Dendritic cell treated with granulocyte-macrophage colony-stimulating factor and Interleukin-4, amounts not matched to agents 40 ng/mL and 50 ng/mL, for 4 days (primary cell): Measurements from ENCODE around the gene RUSC2.
"Not testable (repeated sequence)": the region's sequence is repeated elsewhere in the genome, so short reads cannot be mapped to it uniquely, and the experiment has no call there.

Source experiments
- H3K27ac Mint-ChIP-seq: one replicate; pipeline ENCODE4 v1.8.0; 2022; ENCODE audit warnings: mild to moderate bottlenecking, mixed read lengths
- H3K27me3 Mint-ChIP-seq: one replicate; pipeline ENCODE4 v1.8.0; 2022; ENCODE audit warnings: mild to moderate bottlenecking, mixed read lengths
- H3K36me3 Mint-ChIP-seq: one replicate; pipeline ENCODE4 v1.8.0; 2022; ENCODE audit warnings: low read depth, mixed read lengths
- H3K4me1 Mint-ChIP-seq: one replicate; pipeline ENCODE4 v1.8.0; 2022; ENCODE audit warnings: low read depth, mixed read lengths
- H3K4me3 Mint-ChIP-seq: one replicate; pipeline ENCODE4 v1.8.0; 2022; ENCODE audit warnings: mild to moderate bottlenecking, moderate library complexity, mixed read lengths
- H3K9me3 Mint-ChIP-seq: one replicate; pipeline ENCODE4 v1.8.0; 2022; ENCODE audit warnings: mixed read lengths
- intact Hi-C: fragments of 100-400 bp; cut with micrococcal nuclease; formaldehyde crosslinking; loops from one replicate; pipeline ENCODE4 v1.15.0; 2022

The RUSC2 gene, protein sequence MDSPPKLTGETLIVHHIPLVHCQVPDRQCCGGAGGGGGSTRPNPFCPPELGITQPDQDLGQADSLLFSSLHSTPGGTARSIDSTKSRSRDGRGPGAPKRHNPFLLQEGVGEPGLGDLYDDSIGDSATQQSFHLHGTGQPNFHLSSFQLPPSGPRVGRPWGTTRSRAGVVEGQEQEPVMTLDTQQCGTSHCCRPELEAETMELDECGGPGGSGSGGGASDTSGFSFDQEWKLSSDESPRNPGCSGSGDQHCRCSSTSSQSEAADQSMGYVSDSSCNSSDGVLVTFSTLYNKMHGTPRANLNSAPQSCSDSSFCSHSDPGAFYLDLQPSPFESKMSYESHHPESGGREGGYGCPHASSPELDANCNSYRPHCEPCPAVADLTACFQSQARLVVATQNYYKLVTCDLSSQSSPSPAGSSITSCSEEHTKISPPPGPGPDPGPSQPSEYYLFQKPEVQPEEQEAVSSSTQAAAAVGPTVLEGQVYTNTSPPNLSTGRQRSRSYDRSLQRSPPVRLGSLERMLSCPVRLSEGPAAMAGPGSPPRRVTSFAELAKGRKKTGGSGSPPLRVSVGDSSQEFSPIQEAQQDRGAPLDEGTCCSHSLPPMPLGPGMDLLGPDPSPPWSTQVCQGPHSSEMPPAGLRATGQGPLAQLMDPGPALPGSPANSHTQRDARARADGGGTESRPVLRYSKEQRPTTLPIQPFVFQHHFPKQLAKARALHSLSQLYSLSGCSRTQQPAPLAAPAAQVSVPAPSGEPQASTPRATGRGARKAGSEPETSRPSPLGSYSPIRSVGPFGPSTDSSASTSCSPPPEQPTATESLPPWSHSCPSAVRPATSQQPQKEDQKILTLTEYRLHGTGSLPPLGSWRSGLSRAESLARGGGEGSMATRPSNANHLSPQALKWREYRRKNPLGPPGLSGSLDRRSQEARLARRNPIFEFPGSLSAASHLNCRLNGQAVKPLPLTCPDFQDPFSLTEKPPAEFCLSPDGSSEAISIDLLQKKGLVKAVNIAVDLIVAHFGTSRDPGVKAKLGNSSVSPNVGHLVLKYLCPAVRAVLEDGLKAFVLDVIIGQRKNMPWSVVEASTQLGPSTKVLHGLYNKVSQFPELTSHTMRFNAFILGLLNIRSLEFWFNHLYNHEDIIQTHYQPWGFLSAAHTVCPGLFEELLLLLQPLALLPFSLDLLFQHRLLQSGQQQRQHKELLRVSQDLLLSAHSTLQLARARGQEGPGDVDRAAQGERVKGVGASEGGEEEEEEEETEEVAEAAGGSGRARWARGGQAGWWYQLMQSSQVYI (N-terminal part only)

GRCh38 chr9:35489313-35490154 is at the start of gene RUSC2:
Gene RUSC2, plus strand, starts transcription at chr9:35490111. Its CDS starts 56,411 bp downstream, at chr9:35546522.
- H3K27ac Mint-ChIP-seq: peak within 1 kb of the TSS; percentile 87
- peaks cover 46% of the 10 kb centered on the region for H3K4me1 Mint-ChIP-seq
- H3K27me3 Mint-ChIP-seq: no peaks in the 10 kb centered on the region
- peaks cover 12% of the 10 kb centered on the region for H3K36me3 Mint-ChIP-seq
- no peaks in the 10 kb centered on the region for H3K9me3 Mint-ChIP-seq
- peak within 1 kb of the TSS; percentile 90 for H3K4me3 Mint-ChIP-seq
- intact Hi-C loops: loop anchor here (2.0 kb wide), 1 partner anchor 65 kb away; no protein-coding TSS in a partner anchor

GRCh38 chr9:35446012-35446411 is 43.9 kb upstream of the RUSC2 start:
- Mint-ChIP-seq H3K27ac (no peak overlapping the region), H3K4me3 (no peak overlapping the region), H3K27me3 (peaks cover 11% of the 10 kb centered on the region), H3K9me3 (no peaks in the 10 kb centered on the region), H3K36me3 (no peaks in the 10 kb centered on the region), H3K4me1 (no peaks in the 10 kb centered on the region)
- intact Hi-C loops: no loop called here

DNA sequence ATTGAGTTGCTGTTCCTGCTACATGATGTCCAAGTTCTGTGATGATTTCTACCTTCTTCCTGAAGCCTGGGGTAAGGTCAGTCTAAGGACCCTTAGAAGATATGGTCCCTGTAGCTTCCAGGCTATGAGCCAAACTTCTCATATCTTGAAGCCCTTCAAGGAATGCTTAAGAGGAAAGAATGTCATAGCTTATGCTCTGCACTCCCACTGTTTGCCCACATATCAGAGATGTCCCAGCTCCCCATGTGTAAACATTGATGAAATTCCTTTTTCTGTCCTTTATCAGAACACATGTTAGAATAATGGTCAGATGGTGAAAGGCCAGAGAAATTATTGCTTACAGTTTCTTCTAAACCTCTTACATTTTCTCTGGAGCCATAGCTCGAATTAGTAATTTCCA is 41.4 kb upstream of the RUSC2 start:
- H3K4me1 Mint-ChIP-seq: no peaks in the 10 kb centered on the region
- no peak overlapping the region for H3K4me3 Mint-ChIP-seq
- no peaks in the 10 kb centered on the region for H3K9me3 Mint-ChIP-seq
- peaks cover 17% of the 10 kb centered on the region for H3K27me3 Mint-ChIP-seq
- H3K36me3 Mint-ChIP-seq: no peaks in the 10 kb centered on the region
- no peak overlapping the region for H3K27ac Mint-ChIP-seq
- intact Hi-C loops: no loop called here

DNA sequence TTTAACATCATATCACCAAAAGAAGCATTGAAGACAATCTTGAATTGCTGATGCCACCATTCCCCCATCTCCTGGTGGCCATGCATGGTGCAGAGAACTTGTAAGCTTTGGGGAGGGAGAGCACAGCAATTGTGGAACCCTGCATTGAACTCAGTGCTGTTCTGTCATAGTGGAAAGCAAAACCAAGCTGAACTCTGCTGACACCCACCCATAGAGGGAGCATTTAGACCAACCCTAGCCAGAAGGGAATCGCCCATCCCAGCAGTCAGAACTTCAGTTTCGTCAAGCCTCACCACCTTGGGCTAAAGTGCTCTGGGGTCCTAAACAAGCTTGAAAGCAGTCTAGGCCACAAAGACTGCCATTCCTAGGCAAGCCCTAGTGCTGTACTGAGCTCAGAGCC is 37.4 kb upstream of the RUSC2 start:
- intact Hi-C loops: no loop called here
- no peaks in the 10 kb centered on the region for H3K4me1 Mint-ChIP-seq

DNA sequence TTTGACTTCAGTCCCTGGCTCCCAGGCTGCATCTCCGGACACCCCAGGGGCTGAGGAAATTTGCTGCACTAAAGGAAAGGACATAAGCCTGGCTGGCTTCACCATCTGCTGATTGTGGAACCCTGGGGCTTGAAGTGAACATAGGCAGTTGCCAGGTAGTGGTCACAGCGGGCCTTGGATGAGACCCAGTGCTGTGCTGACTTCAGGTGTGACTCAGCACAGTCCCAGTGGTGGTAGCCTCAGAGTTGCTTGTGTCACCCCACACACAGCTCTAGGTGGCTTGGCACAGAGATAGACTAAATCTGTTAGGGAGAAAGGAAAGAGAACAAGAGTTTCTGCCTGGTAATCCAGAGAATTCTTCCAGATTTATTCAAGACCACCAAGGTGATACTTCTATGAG is 36.1 kb upstream of the RUSC2 start:
- H3K4me3 Mint-ChIP-seq: no peak overlapping the region
- H3K27me3 Mint-ChIP-seq: peaks cover 12% of the 10 kb centered on the region
- H3K9me3 Mint-ChIP-seq: peaks cover 12% of the 10 kb centered on the region

More for the DNA sequence above, 37.4 kb upstream of the RUSC2 start:
- Mint-ChIP-seq H3K9me3 (peaks cover 12% of the 10 kb centered on the region), H3K4me3 (no peak overlapping the region), H3K36me3 (no peaks in the 10 kb centered on the region), H3K27me3 (peaks cover 14% of the 10 kb centered on the region), H3K27ac (no peak overlapping the region)

DNA sequence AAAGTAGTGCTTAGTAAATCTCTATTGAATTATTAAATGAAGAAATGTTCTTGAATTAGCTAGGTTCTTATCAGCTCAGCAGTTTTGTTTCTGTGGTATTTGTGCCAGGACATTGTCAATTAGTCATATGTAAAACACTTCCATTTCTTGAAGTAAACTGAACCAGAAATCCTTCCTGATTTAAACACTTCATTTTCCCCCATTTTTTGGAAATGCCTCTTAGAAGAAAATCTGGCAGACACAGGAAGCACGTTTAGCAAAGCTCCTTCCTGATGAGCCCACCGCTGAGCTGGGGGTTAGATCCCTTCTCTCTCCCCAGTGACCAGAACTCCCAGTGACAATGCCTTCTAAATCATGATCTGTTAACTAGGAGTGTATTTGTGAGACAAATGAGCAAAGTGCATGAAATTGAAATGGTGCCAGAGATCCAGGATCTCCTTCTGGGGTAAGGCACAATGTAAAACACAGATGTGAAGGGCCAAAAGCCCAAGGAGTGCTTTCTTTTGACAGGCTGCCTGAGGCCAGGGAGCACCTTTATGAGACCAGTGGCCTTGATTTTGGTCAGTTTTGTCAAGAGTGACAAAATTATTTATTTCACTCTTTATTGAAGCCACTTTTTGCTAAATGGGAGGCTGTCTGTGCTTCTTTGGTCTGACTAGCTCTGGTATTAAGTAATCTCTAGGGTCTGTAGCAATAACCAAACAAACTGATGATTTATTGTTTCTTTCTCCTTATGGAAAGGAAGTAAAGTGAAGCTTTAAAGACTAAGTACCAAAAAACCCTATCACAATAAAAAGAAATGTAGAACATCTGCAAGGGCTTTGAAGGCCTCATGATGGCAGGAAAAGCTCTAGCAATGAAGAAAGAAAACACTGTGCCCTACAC is 25.5 kb upstream of the RUSC2 start:
- H3K27ac Mint-ChIP-seq: no peak overlapping the region
- peaks cover 10% of the 10 kb centered on the region for H3K4me1 Mint-ChIP-seq
- intact Hi-C loops: no loop called here
- no peaks in the 10 kb centered on the region for H3K36me3 Mint-ChIP-seq
- peaks cover 25% of the 10 kb centered on the region for H3K9me3 Mint-ChIP-seq
- H3K27me3 Mint-ChIP-seq: peaks cover 6% of the 10 kb centered on the region
- no peak overlapping the region for H3K4me3 Mint-ChIP-seq

More for the DNA sequence above, 36.1 kb upstream of the RUSC2 start:
- Mint-ChIP-seq H3K27ac (no peak overlapping the region), H3K4me1 (no peaks in the 10 kb centered on the region), H3K36me3 (no peaks in the 10 kb centered on the region)
- intact Hi-C loops: no loop called here

- Mint-ChIP-seq H3K9me3 (no peaks in the 10 kb centered on the region), H3K4me3 (no peak overlapping the region), H3K4me1 (no peaks in the 10 kb centered on the region), H3K27me3 (peaks cover 1% of the 10 kb centered on the region), H3K27ac (no peak overlapping the region), H3K36me3 (no peaks in the 10 kb centered on the region)
- intact Hi-C loops: no loop called here
Measured at GRCh38 chr9:35470340-35470739, 19.6 kb upstream of the RUSC2 start.

GRCh38 chr9:35470894-35471293 is 19.0 kb upstream of the RUSC2 start:
- no peaks in the 10 kb centered on the region for H3K36me3 Mint-ChIP-seq
- no peak overlapping the region for H3K4me3 Mint-ChIP-seq

DNA sequence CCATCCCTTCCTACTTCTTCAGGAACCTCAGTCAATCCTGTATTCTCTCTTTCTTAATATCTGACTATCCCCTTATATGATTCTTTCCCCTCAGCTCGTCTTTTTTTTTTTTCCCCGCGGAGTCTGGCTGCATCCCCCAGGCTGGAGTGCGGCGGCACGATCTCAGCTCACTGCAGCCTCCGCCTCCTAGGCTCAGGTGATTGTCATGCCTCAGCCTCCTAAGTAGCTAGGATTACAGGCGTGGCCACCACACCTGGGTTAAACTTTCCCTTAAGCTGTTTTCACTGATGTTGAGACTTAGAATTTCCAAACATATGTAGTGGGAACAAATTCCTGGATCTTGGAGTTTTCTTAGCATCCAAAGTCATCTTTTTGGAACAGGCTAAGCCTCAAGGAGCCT is 13.3 kb upstream of the RUSC2 start:
- Mint-ChIP-seq H3K4me1 (no peaks in the 10 kb centered on the region), H3K9me3 (no peaks in the 10 kb centered on the region), H3K4me3 (no peak overlapping the region), H3K27ac (no peak overlapping the region), H3K27me3 (peaks cover 11% of the 10 kb centered on the region), H3K36me3 (no peaks in the 10 kb centered on the region)
- intact Hi-C loops: no loop called here

More at GRCh38 chr9:35470894-35471293, 19.0 kb upstream of the RUSC2 start:
- Mint-ChIP-seq H3K9me3 (no peaks in the 10 kb centered on the region), H3K4me1 (no peaks in the 10 kb centered on the region), H3K27ac (no peak overlapping the region), H3K27me3 (peaks cover 2% of the 10 kb centered on the region)
- intact Hi-C loops: no loop called here

DNA sequence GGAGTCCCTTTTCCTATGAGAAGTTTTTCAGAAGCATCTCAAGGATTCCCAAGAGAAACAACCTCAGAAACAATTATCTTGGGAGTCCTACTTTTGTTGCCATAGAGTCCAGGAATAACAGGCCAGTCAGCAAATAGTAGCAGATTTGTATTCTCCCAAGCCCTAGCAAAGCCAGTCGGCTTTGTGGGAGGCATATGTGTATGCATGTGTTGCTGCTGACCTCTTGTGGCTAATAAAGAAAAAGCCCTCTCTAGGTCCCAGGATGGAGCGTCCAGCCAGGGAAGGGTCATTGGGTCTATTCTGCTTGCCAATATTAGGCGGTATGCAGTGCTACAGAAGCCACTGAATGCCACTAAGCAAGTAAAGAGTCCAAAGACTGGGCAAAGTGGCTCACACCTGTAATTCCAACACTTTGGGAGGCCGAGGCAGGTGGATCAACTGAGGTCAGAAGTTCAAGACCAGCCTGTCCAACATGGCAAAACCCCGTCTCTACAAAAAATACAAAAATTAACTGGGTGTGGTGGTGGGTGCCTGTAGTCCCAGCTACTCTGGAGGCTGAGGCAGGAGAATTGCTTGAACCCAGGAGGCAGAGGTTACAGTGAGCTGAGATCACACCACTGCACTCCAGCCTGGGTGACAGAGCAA is 12.6 kb upstream of the RUSC2 start:
- intact Hi-C loops: loop anchor here (1.0 kb wide), 2 partner anchors 361 to 578 kb away; no protein-coding TSS in a partner anchor
- not testable (repeated sequence) for H3K27ac Mint-ChIP-seq, H3K9me3 Mint-ChIP-seq, H3K4me3 Mint-ChIP-seq, H3K4me1 Mint-ChIP-seq, H3K36me3 Mint-ChIP-seq
- H3K27me3 Mint-ChIP-seq: peaks cover 11% of the 10 kb centered on the region

DNA sequence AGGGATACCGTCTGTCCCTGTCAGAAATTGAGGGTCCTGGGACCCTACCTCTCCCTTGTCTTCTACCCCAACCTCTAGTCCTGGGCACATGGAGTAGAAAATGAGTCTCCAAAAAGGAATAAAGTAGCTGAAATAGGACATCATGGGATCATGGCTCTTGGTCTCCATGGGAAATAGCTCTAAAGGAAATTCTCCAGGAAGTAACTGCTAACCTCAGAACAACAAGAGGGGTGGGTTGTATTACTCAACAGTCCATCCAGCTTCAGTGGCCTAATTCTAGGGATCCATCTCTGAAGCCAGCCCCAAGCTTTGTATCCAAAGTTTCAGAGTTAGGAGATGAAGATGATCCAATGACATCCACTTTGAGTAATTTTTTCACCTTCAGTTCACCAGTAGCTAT is 11.0 kb upstream of the RUSC2 start:
- Mint-ChIP-seq H3K4me3 (no peak overlapping the region), H3K27me3 (peaks cover 11% of the 10 kb centered on the region), H3K4me1 (no peaks in the 10 kb centered on the region), H3K36me3 (no peaks in the 10 kb centered on the region), H3K27ac (no peak overlapping the region), H3K9me3 (no peaks in the 10 kb centered on the region)
- intact Hi-C loops: no loop called here
